ENCODE data around the gene FCRL2. TPM values are rescaled to one million over a fixed set of nuclear protein-coding genes. Genes with fewer than 3 reads are reported as not detected.
"Not testable (repeated sequence)": the region's sequence is repeated elsewhere in the genome, so short reads cannot be mapped to it uniquely, and the experiment has no call there.

The FCRL2 gene
- total RNA-seq, 1 donor: not detected

DNA sequence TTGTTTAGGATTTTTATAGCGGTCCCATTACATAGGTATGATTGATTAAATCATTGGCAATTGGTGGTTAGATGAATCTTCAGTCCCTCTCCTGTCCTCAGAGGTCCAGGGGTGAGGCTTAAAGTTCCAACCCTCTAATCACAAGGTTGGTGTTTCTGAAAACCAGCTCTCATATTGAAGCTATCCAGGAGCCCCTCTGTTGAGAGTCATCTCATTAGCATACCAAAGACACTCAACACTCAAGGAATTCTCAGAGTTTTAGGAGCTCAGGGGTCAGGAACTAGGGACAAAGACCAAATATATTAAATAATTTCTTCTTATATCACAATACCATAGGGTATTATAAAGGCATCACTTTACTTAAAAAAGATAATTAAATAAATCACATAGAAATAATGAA lies 23.3 kb downstream of the FCRL2 start:
- Histone ChIP-seq H3K79me2 (ENCODE audit: insufficient read depth, low read length) (no peaks in the 10 kb centered on the region), H3K27me3 (ENCODE audit: insufficient read depth, low read length) (no peaks in the 10 kb centered on the region), H3K4me3 (ENCODE audit: insufficient read depth, low read length) (no peak overlapping the region), H2AFZ (ENCODE audit: low read length) (no peak overlapping the region), H3K4me1 (ENCODE audit: insufficient read depth, low read length) (no peaks in the 10 kb centered on the region), H3K27ac (ENCODE audit: low read depth, low read length) (no peak overlapping the region), H4K20me1 (ENCODE audit: insufficient read depth, low read length) (no peaks in the 10 kb centered on the region), H3K9me3 (ENCODE audit: low read depth, low read length) (no peaks in the 10 kb centered on the region), H3K4me2 (ENCODE audit: insufficient read depth, low read length) (no peak overlapping the region), H3K36me3 (ENCODE audit: insufficient read depth, low read length) (no peaks in the 10 kb centered on the region)
- DNase-seq (ENCODE audit: insufficient read length, low spot score, missing footprints): no peak
- TF ChIP-seq, protein P1, sequence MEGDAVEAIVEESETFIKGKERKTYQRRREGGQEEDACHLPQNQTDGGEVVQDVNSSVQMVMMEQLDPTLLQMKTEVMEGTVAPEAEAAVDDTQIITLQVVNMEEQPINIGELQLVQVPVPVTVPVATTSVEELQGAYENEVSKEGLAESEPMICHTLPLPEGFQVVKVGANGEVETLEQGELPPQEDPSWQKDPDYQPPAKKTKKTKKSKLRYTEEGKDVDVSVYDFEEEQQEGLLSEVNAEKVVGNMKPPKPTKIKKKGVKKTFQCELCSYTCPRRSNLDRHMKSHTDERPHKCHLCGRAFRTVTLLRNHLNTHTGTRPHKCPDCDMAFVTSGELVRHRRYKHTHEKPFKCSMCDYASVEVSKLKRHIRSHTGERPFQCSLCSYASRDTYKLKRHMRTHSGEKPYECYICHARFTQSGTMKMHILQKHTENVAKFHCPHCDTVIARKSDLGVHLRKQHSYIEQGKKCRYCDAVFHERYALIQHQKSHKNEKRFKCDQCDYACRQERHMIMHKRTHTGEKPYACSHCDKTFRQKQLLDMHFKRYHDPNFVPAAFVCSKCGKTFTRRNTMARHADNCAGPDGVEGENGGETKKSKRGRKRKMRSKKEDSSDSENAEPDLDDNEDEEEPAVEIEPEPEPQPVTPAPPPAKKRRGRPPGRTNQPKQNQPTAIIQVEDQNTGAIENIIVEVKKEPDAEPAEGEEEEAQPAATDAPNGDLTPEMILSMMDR (IDR thresholded peaks at IDR 0.05; ENCODE audit: extremely low read depth, low read depth, low read length): no peak

DNA sequence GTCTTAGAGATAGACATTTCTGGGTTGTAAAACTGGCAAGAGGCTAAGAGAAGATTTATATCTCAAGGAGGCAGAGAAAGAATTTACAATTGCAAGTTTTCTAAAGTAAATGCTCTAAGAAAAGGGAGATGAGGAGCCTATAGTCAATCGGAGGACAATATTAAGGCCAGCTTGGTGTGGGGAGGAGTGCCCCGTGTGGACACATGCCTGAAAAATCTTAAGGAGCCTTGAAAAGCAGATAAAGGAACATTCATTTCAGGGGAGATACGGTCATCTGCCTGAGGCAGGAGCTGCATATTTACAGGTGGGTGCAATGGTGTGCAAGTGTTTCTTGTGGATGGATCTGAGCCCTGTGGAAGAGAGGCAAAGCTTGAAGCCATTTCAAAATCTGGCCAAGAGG lies 25.6 kb downstream of the FCRL2 start:
- H3K9me3 ChIP-seq (ENCODE audit: low read depth, low read length): no peaks in the 10 kb centered on the region
- no peak overlapping the region for H3K4me3 ChIP-seq (ENCODE audit: insufficient read depth, low read length)
- no peak overlapping the region for H3K4me2 ChIP-seq (ENCODE audit: insufficient read depth, low read length)
- H3K79me2 ChIP-seq (ENCODE audit: insufficient read depth, low read length): no peaks in the 10 kb centered on the region
- H4K20me1 ChIP-seq (ENCODE audit: insufficient read depth, low read length): no peaks in the 10 kb centered on the region
- no peak overlapping the region for H2AFZ ChIP-seq (ENCODE audit: low read length)
- no peaks in the 10 kb centered on the region for H3K36me3 ChIP-seq (ENCODE audit: insufficient read depth, low read length)
- no peak overlapping the region for H3K27ac ChIP-seq (ENCODE audit: low read depth, low read length)
- H3K27me3 ChIP-seq (ENCODE audit: insufficient read depth, low read length): no peaks in the 10 kb centered on the region
- TF ChIP-seq, protein P1 (IDR thresholded peaks at IDR 0.05; ENCODE audit: extremely low read depth, low read depth, low read length): no peak
- H3K4me1 ChIP-seq (ENCODE audit: insufficient read depth, low read length): no peaks in the 10 kb centered on the region
- DNase-seq (ENCODE audit: insufficient read length, low spot score, missing footprints): no peak

DNA sequence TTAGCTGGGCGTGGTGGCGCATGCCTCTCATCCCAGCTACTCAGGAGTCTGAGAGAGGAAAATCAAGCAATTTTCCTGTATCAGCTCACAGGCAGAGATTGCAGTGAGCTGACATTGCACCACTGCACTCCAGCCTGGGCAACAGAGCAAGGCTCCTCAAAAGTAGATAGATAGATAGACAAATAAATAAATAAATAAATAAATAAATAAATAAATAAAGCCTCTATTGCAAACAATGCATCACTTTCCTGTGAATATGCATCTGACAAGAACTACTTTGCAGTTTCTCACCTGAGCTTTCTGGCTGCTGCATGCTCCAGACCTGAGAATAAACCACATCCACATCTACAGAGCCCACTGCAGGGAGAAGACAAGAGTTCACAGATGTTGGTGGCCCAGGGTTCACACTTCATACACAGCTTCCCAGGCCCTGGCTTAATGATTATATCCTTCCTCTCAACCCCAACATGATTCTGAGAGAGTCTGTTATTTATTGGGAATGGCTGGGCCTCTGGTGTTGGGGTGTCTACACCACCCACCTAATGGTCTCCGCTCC lies 28.6 kb downstream of the FCRL2 start:
- TF ChIP-seq, protein P1 (IDR thresholded peaks at IDR 0.05; ENCODE audit: extremely low read depth, low read depth, low read length): no peak
- H2AFZ ChIP-seq (ENCODE audit: low read length): no peak overlapping the region
- H4K20me1 ChIP-seq (ENCODE audit: insufficient read depth, low read length): no peaks in the 10 kb centered on the region
- H3K36me3 ChIP-seq (ENCODE audit: insufficient read depth, low read length): no peaks in the 10 kb centered on the region
- no peaks in the 10 kb centered on the region for H3K9me3 ChIP-seq (ENCODE audit: low read depth, low read length)
- DNase-seq (ENCODE audit: insufficient read length, low spot score, missing footprints): no peak
- no peak overlapping the region for H3K27ac ChIP-seq (ENCODE audit: low read depth, low read length)
- H3K4me2 ChIP-seq (ENCODE audit: insufficient read depth, low read length): no peak overlapping the region
- H3K4me1 ChIP-seq (ENCODE audit: insufficient read depth, low read length): no peaks in the 10 kb centered on the region
- H3K79me2 ChIP-seq (ENCODE audit: insufficient read depth, low read length): no peaks in the 10 kb centered on the region
- no peak overlapping the region for H3K4me3 ChIP-seq (ENCODE audit: insufficient read depth, low read length)
- no peaks in the 10 kb centered on the region for H3K27me3 ChIP-seq (ENCODE audit: insufficient read depth, low read length)

DNA sequence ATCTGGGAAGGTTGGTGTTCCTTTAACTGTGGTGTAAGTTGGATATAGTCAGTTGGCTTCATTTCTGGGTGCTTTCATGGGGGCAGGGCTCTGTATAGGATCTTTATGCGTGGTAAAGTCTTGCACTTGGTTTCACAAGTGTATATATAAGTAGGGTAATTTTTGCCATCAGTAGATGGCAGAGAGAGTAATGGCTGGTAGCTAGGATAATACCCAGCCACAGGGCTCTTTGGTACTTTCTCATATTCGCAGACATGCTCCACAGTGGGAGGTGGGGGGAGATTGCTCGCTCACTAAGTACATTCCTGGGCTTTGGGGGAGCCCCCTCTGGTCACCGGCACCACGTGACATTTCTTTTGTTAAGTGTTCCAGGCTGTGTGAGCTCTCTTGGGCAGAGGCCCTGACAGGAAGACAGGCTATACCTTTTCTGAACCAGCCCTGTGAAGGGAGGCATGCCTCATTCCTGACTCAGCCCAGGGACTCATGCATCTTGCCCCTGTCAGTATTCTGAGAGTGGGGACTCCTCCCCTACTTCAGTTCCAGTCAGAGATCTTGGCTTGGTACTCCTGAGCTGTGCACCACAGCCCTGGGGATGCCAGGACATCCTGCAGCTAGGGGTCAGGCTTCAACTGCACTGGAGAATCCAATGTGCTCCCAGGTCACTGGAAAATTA lies 37.6 kb downstream of the FCRL2 start:
- H3K4me2 ChIP-seq (ENCODE audit: insufficient read depth, low read length): no peak overlapping the region
- H3K4me1 ChIP-seq (ENCODE audit: insufficient read depth, low read length): no peaks in the 10 kb centered on the region
- H3K9me3 ChIP-seq (ENCODE audit: low read depth, low read length): no peaks in the 10 kb centered on the region
- H3K27me3 ChIP-seq (ENCODE audit: insufficient read depth, low read length): no peaks in the 10 kb centered on the region
- no peaks in the 10 kb centered on the region for H3K79me2 ChIP-seq (ENCODE audit: insufficient read depth, low read length)
- H3K27ac ChIP-seq (ENCODE audit: low read depth, low read length): no peak overlapping the region
- H3K4me3 ChIP-seq (ENCODE audit: insufficient read depth, low read length): no peak overlapping the region
- H3K36me3 ChIP-seq (ENCODE audit: insufficient read depth, low read length): no peaks in the 10 kb centered on the region
- TF ChIP-seq, protein P1 (IDR thresholded peaks at IDR 0.05; ENCODE audit: extremely low read depth, low read depth, low read length): no peak
- no peak for DNase-seq (ENCODE audit: insufficient read length, low spot score, missing footprints)
- no peaks in the 10 kb centered on the region for H4K20me1 ChIP-seq (ENCODE audit: insufficient read depth, low read length)
- H2AFZ ChIP-seq (ENCODE audit: low read length): no peak overlapping the region

DNA sequence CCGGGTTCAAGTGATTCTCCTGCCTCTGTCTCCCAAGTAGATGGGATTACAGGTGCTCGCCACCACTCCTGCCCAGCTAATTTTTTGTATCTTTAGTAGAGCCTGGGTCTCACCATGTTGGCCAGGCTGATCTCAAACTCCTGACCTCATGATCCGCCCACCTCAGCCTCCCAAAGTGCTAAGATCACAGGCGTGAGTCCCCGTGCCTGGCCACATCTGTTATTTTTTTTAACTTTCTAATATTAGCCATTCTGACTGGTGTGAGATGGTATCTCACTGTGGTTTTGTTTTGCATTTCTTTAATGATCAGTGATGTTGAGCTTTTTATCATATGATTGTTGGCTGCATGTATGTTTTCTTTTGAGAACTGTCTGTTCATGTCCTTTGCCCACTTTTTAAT lies 40.9 kb downstream of the FCRL2 start:
- not testable (repeated sequence) for H2AFZ ChIP-seq (ENCODE audit: low read length); H4K20me1 ChIP-seq (ENCODE audit: insufficient read depth, low read length)

More for the DNA sequence above, 40.9 kb downstream of the FCRL2 start:
- H3K9me3 ChIP-seq (ENCODE audit: low read depth, low read length); H3K79me2 ChIP-seq (ENCODE audit: insufficient read depth, low read length); H3K36me3 ChIP-seq (ENCODE audit: insufficient read depth, low read length); H3K27me3 ChIP-seq (ENCODE audit: insufficient read depth, low read length); H3K4me1 ChIP-seq (ENCODE audit: insufficient read depth, low read length); H3K4me3 ChIP-seq (ENCODE audit: insufficient read depth, low read length); H3K27ac ChIP-seq (ENCODE audit: low read depth, low read length); DNase-seq (ENCODE audit: insufficient read length, low spot score, missing footprints); H3K4me2 ChIP-seq (ENCODE audit: insufficient read depth, low read length): not testable (repeated sequence)

Data from osteoblast (primary cell).